Cardiac septum (tissue), 1 donor: ENCODE data around the gene MYZAP. TPM values are rescaled to one million over a fixed set of nuclear protein-coding genes. Genes with fewer than 3 reads are reported as not detected.
"Not testable (repeated sequence)": the region's sequence is repeated elsewhere in the genome, so short reads cannot be mapped to it uniquely, and the experiment has no call there.

Experiments used
- DNase-seq: peaks from one replicate; pipeline ENCODE4 v3.0.0-alpha.2; 2020; ENCODE audit warnings: low spot score
- intact Hi-C: fragments of 100-400 bp; cut with DNase I; formaldehyde crosslinking; loops from one replicate; pipeline ENCODE4 v1.14.0; 2022
- total RNA-seq: library from RNA; stranded (reverse); fragmentation: NEBNext Ultra II Directional; extraction: Animal tissue kit (Norgen Biotek cat#: 25700); gene quantifications from one replicate; pipeline ENCODE4 v1.2.1, GENCODE V29; 2021
- donor health status: DM: no; HTN: no; CAD: no.

MYZAP gene
- total RNA-seq, 1 donor from 2014 or later: 658 TPM

DNA sequence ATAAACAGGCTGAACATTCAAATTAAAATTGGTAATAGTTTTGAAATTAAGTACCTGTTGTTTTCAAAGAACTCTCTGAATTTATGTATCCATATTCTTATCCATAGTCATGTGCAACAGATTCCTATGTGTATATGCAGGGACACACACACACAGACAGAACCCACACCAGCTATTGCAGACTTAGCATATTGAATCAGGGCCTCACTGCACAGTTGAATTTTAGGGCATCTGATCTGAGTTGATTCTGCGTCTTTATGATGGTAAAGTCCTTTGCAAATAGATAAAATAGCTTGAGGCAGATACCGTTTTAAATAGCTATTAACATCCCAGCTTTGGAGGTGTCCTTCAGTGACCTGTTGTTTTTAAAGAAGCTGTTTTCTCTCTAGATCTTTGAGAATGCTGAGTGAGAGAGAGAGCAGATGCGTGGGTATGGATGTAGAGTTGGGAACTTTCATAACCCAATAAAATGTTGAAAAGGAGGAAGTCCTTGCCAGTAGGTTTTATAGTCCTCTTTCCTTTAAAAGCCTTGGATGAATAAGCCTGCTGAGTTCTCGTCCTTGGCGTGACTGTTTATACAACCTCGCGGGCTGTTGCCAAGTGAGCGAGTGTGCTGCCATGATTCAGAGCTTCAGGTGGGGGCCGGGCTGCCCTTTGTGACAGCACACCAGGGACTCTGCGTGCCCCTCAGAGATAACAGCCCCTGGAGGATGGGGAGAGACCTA is 18.3 kb downstream of the MYZAP start:
- peak; percentile 85 for DNase-seq
- intact Hi-C loops: loop anchor here (2.0 kb wide), 1 partner anchor 15 kb away; no protein-coding TSS in a partner anchor

DNA sequence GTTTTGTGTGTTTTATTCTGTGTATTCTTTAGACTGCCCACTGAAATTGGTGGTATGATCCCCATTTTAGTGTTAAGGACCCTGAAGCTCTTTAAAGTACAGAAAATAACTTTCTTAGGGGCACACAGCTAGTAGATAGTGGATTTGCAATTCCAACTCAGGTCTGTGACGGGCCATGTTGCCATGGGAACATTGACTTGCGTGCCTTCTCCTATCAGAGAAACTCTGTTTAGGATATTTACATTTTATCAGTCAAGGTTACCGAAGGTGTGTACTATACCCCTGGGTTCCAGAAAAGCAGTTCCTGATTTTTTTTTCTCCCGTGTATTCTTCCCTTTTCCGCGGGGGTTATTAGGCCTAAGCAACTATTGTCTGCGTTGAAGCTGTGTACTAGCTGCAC is 19.4 kb downstream of the MYZAP start:
- intact Hi-C loops: loop anchor here (1.0 to 2.0 kb wide), 2 partner anchors 16 to 51 kb away; no protein-coding TSS in a partner anchor

DNA sequence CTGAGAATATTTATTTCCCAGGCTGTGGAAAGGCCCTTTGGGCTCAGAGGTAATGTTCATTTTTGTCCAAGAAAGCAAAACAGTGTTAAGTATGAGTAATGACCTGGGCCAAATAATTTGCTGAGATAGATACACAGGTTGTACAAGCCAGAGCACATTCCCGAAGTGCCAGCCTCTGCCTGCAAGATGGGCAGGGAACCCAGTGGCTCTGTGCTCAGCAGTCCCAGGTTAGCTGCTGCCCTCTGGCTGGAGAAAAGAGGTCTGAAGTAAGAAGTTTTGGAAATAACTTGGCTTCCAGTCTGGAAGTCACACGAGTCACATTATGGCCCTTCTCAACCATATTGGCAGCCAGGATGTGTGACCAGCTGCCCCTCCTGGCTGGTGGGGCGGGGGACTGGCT is 20.2 kb downstream of the MYZAP start:
- intact Hi-C loops: loop anchor here (1.0 to 2.0 kb wide), 2 partner anchors 17 to 52 kb away; no protein-coding TSS in a partner anchor
- DNase-seq: peak; percentile 72

More for the DNA sequence above, 19.4 kb downstream of the MYZAP start:
- peak; percentile 41 for DNase-seq

DNA sequence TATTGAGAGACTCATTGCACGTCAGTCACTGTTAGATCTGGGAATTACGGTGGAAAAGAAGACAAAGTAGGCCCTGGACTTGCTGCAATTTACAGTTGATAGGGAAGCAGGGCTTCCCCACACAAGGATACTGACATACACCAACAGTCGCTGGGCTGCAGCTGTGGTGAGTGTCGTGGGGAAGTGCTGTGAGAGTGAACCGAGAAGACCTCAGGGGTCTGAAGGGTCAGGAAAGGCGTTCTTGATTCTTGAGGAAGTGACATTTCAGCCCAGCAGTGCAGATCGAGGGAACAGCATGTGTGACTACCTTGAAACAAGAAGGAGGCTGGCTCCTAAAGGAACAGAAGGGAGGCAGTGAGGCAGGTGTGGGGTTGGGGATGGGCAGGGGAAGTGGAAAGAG is 22.5 kb downstream of the MYZAP start:
- no peak for DNase-seq
- intact Hi-C loops: no loop called here

DNA sequence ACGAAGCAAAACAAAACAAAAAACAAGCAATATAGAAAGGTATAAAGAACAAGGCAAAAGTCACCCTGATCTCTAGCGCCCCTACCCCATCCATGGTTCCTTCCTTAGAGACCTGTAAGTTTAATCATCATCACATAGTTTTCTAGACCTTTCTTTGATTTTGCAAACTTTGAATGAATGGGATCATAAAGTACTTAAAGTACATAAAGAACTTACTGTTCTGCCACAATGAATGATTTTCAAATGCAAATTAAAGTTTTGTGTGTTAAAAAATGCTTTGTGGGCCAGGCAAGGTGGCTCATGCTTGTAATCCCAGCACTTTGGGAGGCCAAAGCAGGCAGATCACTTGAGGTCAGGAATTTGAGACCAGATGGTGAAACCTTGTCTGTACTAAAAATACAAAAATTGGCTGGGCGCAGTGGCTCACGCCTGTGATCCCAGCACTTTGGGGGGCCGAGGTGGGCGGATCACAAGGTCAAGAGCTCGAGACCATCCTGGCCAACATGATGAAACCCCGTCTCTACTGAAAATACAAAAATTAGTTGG is 24.3 kb downstream of the MYZAP start:
- intact Hi-C loops, DNase-seq: not testable (repeated sequence)

DNA sequence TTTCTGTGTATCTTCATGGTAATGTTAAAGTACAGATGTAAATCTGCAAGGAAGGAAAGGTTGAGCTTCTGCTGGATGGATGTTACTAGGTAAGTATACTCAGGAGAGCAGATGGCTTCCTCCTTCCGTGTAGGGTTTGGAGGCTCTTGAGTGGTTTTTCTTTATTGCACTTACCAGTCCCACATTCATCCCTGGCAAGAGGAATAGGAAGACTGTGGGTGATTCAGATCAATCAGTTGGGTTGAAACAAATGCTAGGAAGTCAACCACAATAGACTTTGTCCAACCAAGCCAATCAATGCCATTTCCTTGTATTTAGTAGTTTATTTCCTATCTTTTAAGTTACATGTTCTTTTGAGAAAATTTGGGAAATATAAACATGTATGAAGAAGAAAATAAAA is 26.6 kb downstream of the MYZAP start:
- intact Hi-C loops: no loop called here
- DNase-seq: no peak

DNA sequence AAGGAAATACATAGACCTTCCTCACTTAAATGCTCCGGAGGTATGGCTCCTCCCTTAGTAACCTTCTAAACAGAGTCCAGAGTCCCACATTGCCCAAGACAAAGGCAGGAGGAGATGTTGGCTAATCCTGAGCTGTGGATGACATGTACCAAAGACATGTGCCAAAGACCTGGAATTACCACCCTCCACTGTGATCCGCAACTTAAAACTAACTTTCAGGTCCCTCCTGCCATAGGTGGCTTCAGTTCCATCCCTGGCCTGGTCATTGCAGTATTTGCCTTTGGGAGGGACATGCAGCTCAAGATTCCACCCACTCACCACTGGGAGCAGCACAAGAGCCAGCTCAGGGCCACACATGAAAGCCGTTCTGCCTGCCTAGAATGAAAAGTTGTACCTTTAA is 28.0 kb downstream of the MYZAP start:
- no peak for DNase-seq
- intact Hi-C loops: no loop called here

DNA sequence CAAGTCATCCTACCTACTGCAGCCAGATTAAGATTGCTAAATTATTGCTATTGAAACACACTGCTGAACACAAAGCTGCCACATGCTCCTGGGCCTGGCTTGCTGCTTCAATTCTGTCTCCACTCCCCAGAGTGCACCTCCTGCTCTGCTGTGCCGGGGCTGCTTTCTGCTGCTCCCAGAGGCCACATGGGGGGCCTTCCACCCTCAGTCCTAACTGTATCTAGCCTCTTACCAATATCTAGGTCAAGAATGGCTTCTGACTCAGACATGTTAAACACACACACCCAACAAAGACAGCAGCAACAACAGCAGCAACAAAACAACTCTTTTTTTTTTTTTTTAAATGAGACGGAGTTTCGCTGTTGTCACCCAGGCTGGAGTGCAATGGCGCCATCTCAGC is 33.0 kb downstream of the MYZAP start:
- intact Hi-C loops: no loop called here
- no peak for DNase-seq

DNA sequence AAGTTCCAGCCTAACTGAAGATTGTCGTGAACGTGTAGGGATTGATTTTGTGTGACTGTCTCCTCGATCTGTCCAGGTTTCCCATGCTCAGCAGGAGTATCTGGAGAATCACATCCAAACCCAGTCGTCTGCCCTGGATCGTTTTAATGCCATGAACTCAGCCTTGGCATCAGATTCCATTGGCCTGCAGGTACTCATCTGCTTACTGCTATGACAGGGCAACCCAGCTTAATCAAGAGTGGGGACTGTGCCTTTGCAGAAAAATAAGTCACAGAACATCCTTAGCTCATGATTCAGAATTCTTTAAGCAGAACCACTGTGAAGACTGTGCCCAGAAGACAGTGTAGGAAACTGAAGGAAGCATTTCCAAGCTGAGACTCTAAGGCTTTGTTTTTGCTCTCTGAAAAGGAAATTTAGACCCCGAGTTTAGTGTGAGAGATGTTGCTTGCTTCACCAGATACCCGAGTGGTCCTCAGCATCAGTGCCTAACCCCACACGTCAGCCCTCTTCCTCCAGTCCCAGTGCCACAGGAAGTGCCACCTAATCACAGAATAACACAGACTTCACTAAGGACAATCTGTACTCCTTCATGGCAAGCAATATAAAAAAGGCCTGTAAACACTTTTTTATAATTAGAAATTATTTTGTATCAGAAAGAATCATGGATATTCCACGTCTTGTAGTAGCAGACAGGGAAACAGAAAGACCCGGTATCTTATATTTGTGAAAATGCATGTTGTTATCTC is 34.2 kb downstream of the MYZAP start:
- intact Hi-C loops: no loop called here
- no peak for DNase-seq

DNA sequence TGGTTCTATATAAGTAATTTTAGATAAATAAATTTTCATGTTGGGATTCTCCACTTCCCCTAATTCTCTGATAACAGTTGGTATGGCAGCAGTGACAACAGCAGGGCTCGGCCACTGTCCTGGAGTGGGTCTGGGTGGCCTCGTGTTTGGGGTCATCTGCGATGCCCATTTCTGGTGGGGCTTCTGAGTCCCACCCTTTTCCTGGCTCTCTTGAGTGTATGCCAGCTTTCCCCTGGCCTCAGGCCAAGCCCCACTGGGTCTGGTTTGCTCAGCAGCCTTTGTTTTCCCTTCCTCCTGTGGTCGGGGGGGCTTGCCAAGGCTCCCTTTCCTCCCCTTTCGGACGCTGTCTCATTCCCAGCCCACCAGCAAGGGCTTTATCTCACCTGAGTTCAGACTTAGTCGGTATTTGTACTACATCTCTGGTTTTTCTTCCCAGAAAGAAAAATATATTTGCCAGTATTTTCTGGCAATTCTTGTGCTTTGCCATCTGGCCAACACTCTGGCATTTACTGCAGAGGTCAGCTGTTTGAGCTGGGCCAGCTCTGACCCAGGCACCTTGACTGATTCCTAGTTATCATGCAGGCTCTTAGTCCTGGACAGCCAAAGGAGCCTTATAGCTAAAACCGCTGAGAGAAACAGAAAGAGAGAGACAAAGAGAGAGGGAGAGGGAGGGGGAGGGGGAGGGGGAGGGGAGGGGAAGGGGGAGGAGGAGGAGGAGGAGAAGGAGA is 35.2 kb downstream of the MYZAP start:
- intact Hi-C loops: no loop called here
- DNase-seq: no peak

DNA sequence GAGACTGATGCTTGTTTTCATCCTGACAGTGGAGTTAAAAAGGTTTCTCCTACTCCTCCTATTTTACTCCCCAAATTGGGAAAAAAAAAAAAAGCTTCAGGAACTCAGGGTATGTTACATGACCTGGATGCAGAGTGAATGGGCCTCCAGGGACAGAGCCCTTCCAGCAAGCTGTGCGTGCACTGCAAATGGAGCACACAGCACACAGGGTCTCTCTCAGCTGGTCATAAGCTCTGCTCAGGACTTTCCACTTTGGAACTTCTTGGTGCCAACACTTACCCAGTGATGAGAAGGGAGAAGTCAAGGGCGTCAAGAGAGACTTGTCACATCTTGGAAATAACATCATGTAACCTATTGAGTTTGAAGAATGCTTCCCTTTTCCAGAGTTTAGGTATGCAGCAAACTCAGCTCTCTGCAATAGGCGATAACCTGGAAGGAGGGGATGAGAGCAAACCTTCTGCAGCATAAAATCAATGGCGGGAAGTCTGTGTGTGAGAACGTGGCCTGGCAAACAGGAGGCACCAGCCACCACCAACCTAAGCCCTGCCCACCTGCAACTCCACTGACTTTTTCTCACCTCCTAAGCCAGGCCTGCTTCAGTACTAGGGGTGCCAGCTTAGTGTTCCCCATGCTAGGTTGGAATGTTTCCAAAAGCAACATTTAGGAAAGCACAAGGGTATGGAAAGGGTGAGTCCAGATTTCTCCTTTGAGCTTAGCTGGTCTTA is 39.8 kb downstream of the MYZAP start:
- DNase-seq: no peak
- intact Hi-C loops: no loop called here

DNA sequence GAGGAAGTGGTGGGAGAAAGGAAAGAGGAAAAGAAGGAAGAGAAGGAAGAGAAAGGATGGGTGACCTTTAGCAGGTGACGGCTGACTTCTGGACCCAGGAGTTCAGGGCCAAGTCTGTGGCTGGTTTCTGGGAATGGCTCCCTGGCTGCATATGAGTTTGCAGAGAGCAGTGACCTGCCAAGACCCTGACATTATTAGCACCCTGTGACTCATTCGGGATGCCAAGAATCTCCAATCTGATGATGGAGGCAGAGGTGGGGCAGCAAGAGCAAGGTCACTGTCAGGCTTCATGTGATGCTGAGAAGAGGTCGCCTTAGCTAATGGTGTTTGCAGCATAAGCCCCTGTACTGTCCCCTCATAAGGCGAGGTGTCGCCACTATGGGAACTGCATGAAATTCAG is 42.6 kb downstream of the MYZAP start:
- DNase-seq: no peak
- intact Hi-C loops: loop anchor here (2.0 kb wide), 1 partner anchor 39 kb away; no protein-coding TSS in a partner anchor

DNA sequence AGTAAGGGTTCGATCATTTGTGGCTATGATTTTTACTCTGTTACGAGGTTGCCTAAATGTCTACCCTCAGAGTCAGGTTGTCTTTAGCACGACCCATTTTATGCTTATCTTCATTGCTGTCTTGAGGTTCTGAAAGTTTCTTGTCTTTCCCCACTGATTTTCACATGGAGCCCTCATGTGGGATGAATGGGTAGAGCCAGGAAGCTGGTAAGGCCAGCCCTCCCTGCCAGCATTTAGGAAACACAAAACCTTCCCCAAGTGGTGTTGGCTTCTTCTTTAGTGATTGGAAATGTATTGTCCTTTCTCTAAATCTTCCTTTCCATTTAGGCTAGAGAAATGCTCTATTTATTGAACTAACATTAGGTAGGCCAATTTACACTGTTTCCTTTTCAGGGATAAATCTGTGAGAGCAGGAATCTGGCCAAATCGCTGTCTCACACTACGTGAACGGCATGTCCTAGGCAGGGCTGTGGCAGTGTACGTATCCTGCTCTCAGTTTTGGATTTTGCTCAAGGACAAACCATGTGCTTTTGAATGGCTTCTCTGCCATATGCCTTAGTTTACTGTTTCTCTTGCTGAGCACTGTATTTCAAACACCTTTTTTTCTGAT is 43.7 kb downstream of the MYZAP start:
- DNase-seq: no peak
- intact Hi-C loops: loop anchor here (2.0 to 5.0 kb wide), 2 partner anchors 41 to 73 kb away; no protein-coding TSS in a partner anchor

DNA sequence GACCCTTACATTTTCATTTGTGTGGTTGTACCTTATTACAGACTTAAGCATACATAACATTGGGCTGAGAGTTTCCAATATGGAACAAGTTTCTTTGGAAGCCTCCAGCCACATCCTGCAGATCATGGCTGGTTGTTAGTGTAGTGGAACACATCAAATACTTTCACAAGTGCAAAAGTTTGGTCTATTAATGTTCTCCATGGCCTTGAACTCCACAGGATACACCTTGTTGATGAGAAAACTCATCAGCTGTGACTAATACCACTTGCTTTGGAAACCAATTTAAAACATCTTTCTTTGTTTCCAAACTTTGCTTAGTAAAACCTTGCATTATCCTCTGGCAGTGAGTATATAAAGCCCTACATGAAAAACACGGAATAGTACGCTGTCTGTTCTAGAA is 46.1 kb downstream of the MYZAP start:
- intact Hi-C loops: loop anchor here (5.0 kb wide), 1 partner anchor 76 kb away; no protein-coding TSS in a partner anchor

DNA sequence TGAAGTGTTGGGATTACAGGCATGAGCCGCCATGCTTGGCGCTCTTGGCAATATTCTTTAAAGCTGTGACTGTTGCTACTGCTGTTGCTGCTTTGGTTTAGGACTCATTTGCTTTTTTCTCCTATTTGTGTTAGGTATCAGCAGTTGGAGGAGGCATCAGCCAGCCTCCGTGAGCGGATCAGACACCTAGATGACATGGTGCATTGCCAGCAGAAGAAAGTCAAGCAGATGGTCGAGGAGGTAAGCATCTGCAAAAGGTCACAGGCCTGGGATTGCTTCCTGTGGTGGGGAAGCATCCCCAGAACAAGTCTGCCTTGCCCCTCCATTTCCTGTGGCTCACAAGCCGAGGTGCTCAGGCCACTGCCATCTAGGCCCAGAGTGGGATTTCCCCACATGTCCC is 47.6 kb downstream of the MYZAP start:
- no peak for DNase-seq
- intact Hi-C loops: loop anchor here (5.0 kb wide), 1 partner anchor 77 kb away; no protein-coding TSS in a partner anchor

More for the DNA sequence above, 46.1 kb downstream of the MYZAP start:
- no peak for DNase-seq

DNA sequence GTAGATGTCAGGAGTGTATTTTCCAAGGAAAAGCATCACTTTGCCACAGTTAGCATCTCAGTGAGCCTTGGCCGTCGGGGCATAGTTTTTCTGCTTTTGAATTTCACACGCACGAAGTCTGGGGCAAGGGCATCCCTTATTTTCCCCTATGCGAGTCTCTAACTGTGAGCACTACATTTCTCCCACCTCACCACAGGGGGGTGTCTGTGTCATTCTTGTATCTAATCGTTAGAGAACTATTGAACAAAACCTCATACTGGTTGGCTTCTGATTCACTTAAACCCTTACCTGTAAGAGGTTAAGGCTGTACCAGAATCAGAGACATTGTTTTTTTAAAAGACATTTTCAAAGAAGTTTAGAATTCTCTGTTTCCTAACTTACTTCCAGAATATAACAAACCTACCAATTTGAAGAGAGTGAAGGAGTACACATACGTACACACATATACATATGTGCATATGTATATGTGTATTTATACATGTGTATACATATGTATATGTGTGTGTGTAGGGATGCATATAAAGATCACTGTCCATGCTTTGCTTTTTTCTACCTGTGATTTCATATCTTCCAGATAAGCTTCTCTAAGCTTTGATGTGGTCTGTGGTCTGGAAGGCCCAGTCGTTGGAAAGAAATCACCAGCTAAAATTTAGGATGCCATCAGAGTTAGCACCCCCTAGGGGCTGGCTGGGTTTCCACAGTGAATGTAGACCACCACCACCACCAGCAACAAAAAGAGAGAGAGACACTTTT is 49.4 kb downstream of the MYZAP start:
- intact Hi-C loops: no loop called here
- no peak for DNase-seq

DNA sequence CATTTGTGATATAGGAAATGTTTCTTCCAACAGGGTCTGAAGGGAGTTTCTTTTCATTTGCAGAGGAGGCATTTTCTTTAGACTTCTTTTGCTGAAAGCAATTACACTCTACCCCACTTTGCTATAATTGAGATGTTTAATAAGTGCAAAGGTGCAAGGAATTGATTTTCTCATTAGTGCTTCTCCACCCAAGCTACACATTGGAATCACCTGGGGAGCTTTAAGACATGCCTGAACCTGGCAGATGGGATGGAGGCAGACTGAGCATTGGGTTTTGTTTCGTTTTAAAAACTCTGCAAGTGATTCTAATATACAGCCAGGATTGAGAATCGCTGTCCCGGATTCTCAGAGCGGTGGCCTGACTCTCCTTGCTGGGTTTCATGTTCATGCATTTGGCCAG is 52.1 kb downstream of the MYZAP start:
- no peak for DNase-seq
- intact Hi-C loops: no loop called here

DNA sequence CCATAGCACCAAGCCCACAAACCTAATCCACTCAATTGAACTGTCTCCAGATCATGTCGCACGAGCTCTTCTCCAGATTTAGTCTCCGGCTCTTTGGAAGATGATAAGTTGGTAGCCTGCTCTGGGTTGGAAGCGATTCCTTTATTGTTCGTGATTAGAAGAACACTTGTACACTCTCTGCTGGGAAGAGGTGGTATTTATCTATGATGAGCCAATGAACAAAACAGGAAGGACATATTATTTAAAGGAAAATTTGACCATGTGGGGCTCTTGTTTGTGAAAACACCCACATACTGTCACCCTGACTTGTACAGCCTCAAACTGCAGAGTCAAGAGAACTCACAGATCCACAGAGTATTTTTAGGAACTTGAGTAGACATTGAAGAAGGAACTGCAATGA is 54.4 kb downstream of the MYZAP start:
- DNase-seq: no peak
- intact Hi-C loops: loop anchor here (2.0 kb wide), 1 partner anchor 49 kb away; no protein-coding TSS in a partner anchor
